ENCODE data around the gene IL6R. TPM values are rescaled to one million over a fixed set of nuclear protein-coding genes. Genes with fewer than 3 reads are reported as not detected.

IL6R gene
- total and polyA plus RNA-seq, 4 donors = 18.8 to 67.6 (median 35.3) TPM

DNA sequence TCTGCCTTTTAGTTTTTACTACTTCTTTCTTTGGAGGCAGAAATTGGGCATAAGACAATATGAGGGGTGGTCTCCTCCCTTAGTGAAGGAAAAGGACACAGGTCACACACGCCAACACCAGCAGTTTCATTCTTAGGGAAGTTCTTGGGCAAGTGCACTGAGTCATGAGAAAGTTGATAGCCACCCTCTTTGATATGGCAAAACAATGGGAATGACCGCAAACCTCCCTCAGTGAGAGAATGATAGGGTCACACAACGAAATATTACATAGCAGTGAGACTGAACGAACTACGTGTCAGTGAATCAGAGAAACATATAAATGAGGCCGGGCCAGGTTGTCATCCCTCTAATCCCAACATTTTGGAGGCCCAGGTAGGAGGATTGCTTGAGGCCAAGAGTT, 20.0 kb downstream of the IL6R start:
- no peak for DNase-seq (ENCODE audit: low spot score)
- Histone ChIP-seq H3K27me3 (ENCODE audit: control insufficient read depth in 4 of 4, insufficient read depth in 4 of 4, low read length in 3 of 4) (no peaks in the 10 kb centered on the region), H3K4me1 (ENCODE audit: control insufficient read depth in 4 of 4, insufficient read depth in 4 of 4, low read length in 3 of 4) (peaks cover 16 to 90% (median 62%) of the 10 kb centered on the region in 4 donors), H3K9me3 (ENCODE audit: control insufficient read depth in 4 of 4, low read length in 3 of 4) (no peaks in the 10 kb centered on the region), H3K9ac (ENCODE audit: low read depth in 1 of 2, low read length in 2 of 2) (no peak overlapping the region), H3K4me3 (ENCODE audit: low read depth in 1 of 3, low read length in 3 of 3) (no peak overlapping the region), H3K36me3 (ENCODE audit: control insufficient read depth in 4 of 4, insufficient read depth in 3 of 4, low read depth in 1 of 4, low read length in 3 of 4) (peaks cover 2 to 17% (median 10%) of the 10 kb centered on the region in 4 donors), H3K27ac (ENCODE audit: low read depth in 1 of 2, low read length in 2 of 2) (peak overlapping the region; percentile 9 to 46)
- no peak for TF ChIP-seq NR2F2 (IDR thresholded peaks at IDR 0.05)
- no peak for TF ChIP-seq YY1 (IDR thresholded peaks at IDR 0.05)
- TF ChIP-seq REST (IDR thresholded peaks at IDR 0.05) = no peak
- TF ChIP-seq TAF1 (conservative IDR thresholded peaks at IDR 0.05) = no peak
- WGBS = 85% methylated on average over 6 of the region's 6 CpGs

DNA sequence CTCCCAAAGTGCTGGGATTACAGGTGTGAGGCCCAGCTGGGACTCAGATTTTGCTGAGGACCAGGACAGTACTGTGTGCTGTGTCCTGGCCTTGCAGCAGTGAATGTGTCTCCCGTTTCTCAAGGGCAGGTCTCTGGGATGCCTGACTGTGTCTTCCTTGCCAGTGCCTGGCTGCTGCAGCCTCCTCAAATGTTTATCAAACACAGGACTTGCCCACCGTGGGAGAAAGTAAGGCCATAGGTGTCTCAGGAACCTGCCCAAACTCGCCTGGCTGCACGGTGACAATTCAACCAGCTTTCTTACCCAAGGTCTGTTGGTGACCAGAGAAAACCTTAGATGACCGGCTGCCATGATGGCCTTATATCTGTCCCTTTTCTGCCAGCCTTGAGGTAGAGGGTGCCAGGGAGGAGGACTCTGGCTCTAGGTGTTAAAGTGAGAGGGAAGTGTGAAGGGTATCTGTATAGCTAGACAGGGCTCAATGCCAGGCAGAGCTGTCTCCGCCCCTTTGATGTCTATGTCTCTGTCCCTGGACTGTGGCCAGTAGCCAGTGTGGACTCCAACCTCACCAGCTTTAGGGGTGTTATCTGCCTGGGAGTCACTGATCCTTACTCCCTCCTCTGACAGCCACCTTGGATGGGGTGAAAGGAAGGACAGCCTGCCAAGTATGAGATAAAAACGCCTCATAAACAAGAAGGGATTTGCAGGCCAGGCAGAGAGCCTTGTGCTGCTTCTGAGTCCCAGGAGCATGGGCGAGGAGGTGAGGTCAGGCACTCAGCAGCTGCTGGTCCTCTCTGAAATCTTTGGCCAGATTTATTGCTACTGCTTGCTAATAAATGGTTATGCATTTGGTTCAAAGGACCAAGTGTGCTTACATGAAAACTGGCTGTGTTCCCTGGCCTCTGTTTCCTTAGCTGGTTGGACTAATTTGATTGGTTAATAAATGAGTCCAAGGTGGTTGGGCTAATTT, 22.3 kb downstream of the IL6R start:
- Histone ChIP-seq H3K9me3 (ENCODE audit: control insufficient read depth in 4 of 4, low read length in 3 of 4) (no peaks in the 10 kb centered on the region), H3K27ac (ENCODE audit: low read depth in 1 of 2, low read length in 2 of 2) (peak overlapping the region; percentile 58 to 70), H3K36me3 (ENCODE audit: control insufficient read depth in 4 of 4, insufficient read depth in 3 of 4, low read depth in 1 of 4, low read length in 3 of 4) (peaks cover 5 to 29% (median 25%) of the 10 kb centered on the region in 4 donors), H3K4me1 (ENCODE audit: control insufficient read depth in 4 of 4, insufficient read depth in 4 of 4, low read length in 3 of 4) (peaks cover 13 to 83% (median 54%) of the 10 kb centered on the region in 4 donors), H3K4me3 (ENCODE audit: low read depth in 1 of 3, low read length in 3 of 3) (no peak overlapping the region), H3K9ac (ENCODE audit: low read depth in 1 of 2, low read length in 2 of 2) (peak overlapping the region in 1 of 2 donors; percentile 43), H3K27me3 (ENCODE audit: control insufficient read depth in 4 of 4, insufficient read depth in 4 of 4, low read length in 3 of 4) (no peaks in the 10 kb centered on the region)
- WGBS = 37% methylated on average over 8 of the region's 8 CpGs
- DNase-seq (ENCODE audit: low spot score) = peak; percentile 61
- no peak for TF ChIP-seq FOXA1 (IDR thresholded peaks at IDR 0.05)
- TF ChIP-seq JUND (IDR thresholded peaks at IDR 0.05) = peak in 1 of 2 donors; percentile 45
- peak; percentile 33 for TF ChIP-seq HNF4G (IDR thresholded peaks at IDR 0.05)
- peak; percentile 15 for TF ChIP-seq MAX (IDR thresholded peaks at IDR 0.05)
- peak; percentile 31 for TF ChIP-seq NR2F2 (IDR thresholded peaks at IDR 0.05)
- TF ChIP-seq, protein P1, sequence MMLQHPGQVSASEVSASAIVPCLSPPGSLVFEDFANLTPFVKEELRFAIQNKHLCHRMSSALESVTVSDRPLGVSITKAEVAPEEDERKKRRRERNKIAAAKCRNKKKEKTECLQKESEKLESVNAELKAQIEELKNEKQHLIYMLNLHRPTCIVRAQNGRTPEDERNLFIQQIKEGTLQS (IDR thresholded peaks at IDR 0.05) = no peak
- TF ChIP-seq YY1 (IDR thresholded peaks at IDR 0.05) = peak; percentile 50
- TF ChIP-seq SP1 (IDR thresholded peaks at IDR 0.05) = peak; percentile 35
- TF ChIP-seq HNF4A (conservative IDR thresholded peaks at IDR 0.05) = peak; percentile 80 to 81
- peak; percentile 69 to 74 for TF ChIP-seq RXRA (IDR thresholded peaks at IDR 0.05)
- peak; percentile 14 to 49 for TF ChIP-seq RAD21 (IDR thresholded peaks at IDR 0.05)

GRCh38 chr1:154429118-154429517, 24.0 kb downstream of the IL6R start:
- WGBS = 88% methylated on average over 15 of the region's 15 CpGs
- no peak overlapping the region for H3K4me3 ChIP-seq (ENCODE audit: low read depth in 1 of 3, low read length in 3 of 3)
- peaks cover 5 to 40% (median 31%) of the 10 kb centered on the region in 4 donors for H3K36me3 ChIP-seq (ENCODE audit: control insufficient read depth in 4 of 4, insufficient read depth in 3 of 4, low read depth in 1 of 4, low read length in 3 of 4)
- H3K9ac ChIP-seq (ENCODE audit: low read depth in 1 of 2, low read length in 2 of 2) = no peak overlapping the region
- DNase-seq (ENCODE audit: low spot score) = no peak
- peaks cover 4 to 76% (median 42%) of the 10 kb centered on the region in 4 donors for H3K4me1 ChIP-seq (ENCODE audit: control insufficient read depth in 4 of 4, insufficient read depth in 4 of 4, low read length in 3 of 4)
- peak overlapping the region; percentile 11 to 70 for H3K27ac ChIP-seq (ENCODE audit: low read depth in 1 of 2, low read length in 2 of 2)
- TF ChIP-seq TAF1 (conservative IDR thresholded peaks at IDR 0.05) (no peak), HNF4G (IDR thresholded peaks at IDR 0.05) (no peak), MAX (IDR thresholded peaks at IDR 0.05) (no peak), SP1 (IDR thresholded peaks at IDR 0.05) (no peak), FOXA2 (IDR thresholded peaks at IDR 0.05) (no peak), HNF4A (conservative IDR thresholded peaks at IDR 0.05) (no peak), YY1 (IDR thresholded peaks at IDR 0.05) (no peak)
- TF ChIP-seq, protein P1 (IDR thresholded peaks at IDR 0.05) = no peak
- TF ChIP-seq, protein P2, sequence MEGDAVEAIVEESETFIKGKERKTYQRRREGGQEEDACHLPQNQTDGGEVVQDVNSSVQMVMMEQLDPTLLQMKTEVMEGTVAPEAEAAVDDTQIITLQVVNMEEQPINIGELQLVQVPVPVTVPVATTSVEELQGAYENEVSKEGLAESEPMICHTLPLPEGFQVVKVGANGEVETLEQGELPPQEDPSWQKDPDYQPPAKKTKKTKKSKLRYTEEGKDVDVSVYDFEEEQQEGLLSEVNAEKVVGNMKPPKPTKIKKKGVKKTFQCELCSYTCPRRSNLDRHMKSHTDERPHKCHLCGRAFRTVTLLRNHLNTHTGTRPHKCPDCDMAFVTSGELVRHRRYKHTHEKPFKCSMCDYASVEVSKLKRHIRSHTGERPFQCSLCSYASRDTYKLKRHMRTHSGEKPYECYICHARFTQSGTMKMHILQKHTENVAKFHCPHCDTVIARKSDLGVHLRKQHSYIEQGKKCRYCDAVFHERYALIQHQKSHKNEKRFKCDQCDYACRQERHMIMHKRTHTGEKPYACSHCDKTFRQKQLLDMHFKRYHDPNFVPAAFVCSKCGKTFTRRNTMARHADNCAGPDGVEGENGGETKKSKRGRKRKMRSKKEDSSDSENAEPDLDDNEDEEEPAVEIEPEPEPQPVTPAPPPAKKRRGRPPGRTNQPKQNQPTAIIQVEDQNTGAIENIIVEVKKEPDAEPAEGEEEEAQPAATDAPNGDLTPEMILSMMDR (IDR thresholded peaks at IDR 0.05; ENCODE audit: low read depth, low read length, missing input control) = no peak
- H3K9me3 ChIP-seq (ENCODE audit: control insufficient read depth in 4 of 4, low read length in 3 of 4) = no peaks in the 10 kb centered on the region
- H3K27me3 ChIP-seq (ENCODE audit: control insufficient read depth in 4 of 4, insufficient read depth in 4 of 4, low read length in 3 of 4) = no peaks in the 10 kb centered on the region

Data from liver (tissue), 9 donors.